Mesendoderm (in vitro differentiated cells): ENCODE data around the gene FAM13B.
"Not testable (repeated sequence)": the region's sequence is repeated elsewhere in the genome, so short reads cannot be mapped to it uniquely, and the experiment has no call there.

Experiments
- DNase-seq: peaks from one replicate; pipeline ENCODE4 v3.0.0; 2013
- H2AK5ac ChIP-seq: 2 replicates; pipeline ENCODE4 v1.6.1; 2013; ENCODE audit warnings: low read length, inconsistent platforms
- H2BK120ac ChIP-seq: 2 replicates; pipeline ENCODE4 v1.6.1; 2013; ENCODE audit warnings: low read depth, mild to moderate bottlenecking, low read length, moderate library complexity, mixed read lengths
- H2BK15ac ChIP-seq: replicated peaks from 2 replicates; pipeline ENCODE4 v1.6.1; 2013; ENCODE audit warnings: low read depth, mild to moderate bottlenecking, moderate library complexity
- H2BK5ac ChIP-seq: 2 replicates; pipeline ENCODE4 v1.6.1; 2013; ENCODE audit warnings: low read length, inconsistent platforms
- H3K18ac ChIP-seq: 2 replicates; pipeline ENCODE4 v1.6.1; 2013; ENCODE audit warnings: mild to moderate bottlenecking, low read length, mixed read lengths
- H3K23ac ChIP-seq: one replicate; pipeline ENCODE4 v1.6.1; 2013; ENCODE audit warnings: low read length
- H3K27ac ChIP-seq: 2 replicates; pipeline ENCODE4 v1.5.1; 2013; ENCODE audit warnings: low read depth, mild to moderate bottlenecking, inconsistent platforms, low read length, moderate library complexity
- H3K27me3 ChIP-seq: 2 replicates; pipeline ENCODE4 v1.6.1; 2013; ENCODE audit warnings: low read length, control low read depth, mild to moderate bottlenecking, inconsistent platforms; ENCODE audit not compliant: insufficient read depth, poor library complexity
- H3K36me3 ChIP-seq: 2 replicates; pipeline ENCODE4 v1.6.1; 2013; ENCODE audit warnings: low read length, inconsistent platforms; ENCODE audit not compliant: control insufficient read depth, insufficient read depth
- H3K4ac ChIP-seq: one replicate; pipeline ENCODE4 v1.6.1; 2013; ENCODE audit warnings: low read depth, mild to moderate bottlenecking, low read length, moderate library complexity
- H3K4me1 ChIP-seq: 2 replicates; pipeline ENCODE4 v1.6.1; 2013; ENCODE audit warnings: low read depth, low read length, inconsistent platforms; ENCODE audit not compliant: control insufficient read depth
- H3K4me2 ChIP-seq: 2 replicates; pipeline ENCODE4 v1.6.1; 2013; ENCODE audit warnings: low read length
- H3K4me3 ChIP-seq: 2 replicates; pipeline ENCODE4 v1.5.1; 2013; ENCODE audit warnings: mild to moderate bottlenecking, low read length
- H3K56ac ChIP-seq: one replicate; pipeline ENCODE4 v1.6.1; 2013; ENCODE audit warnings: low read length
- H3K79me1 ChIP-seq: 2 replicates; pipeline ENCODE4 v1.6.1; 2013; ENCODE audit warnings: low read length, inconsistent platforms
- H3K79me2 ChIP-seq: 2 replicates; pipeline ENCODE4 v1.6.1; 2013; ENCODE audit warnings: mild to moderate bottlenecking, low read length; ENCODE audit not compliant: control insufficient read depth, insufficient read depth
- H3K9ac ChIP-seq: 2 replicates; pipeline ENCODE4 v1.6.1; 2013; ENCODE audit warnings: low read length, inconsistent platforms
- H4K5ac ChIP-seq: one replicate; pipeline ENCODE4 v1.6.1; 2013; ENCODE audit warnings: low read length
- H4K8ac ChIP-seq: one replicate; pipeline ENCODE4 v1.6.1; 2013; ENCODE audit warnings: low read depth, mild to moderate bottlenecking, control low read depth, low read length, moderate library complexity
- WGBS: extraction: QIAGEN DNeasy Blood & Tissue Kit; methylation state at CpG from one replicate; pipeline ENCODE4 v1.1.7; 2013; ENCODE audit warnings: low lambda C conversion rate, missing lambda C conversion rate; ENCODE audit not compliant: insufficient coverage; ENCODE audit errors: extremely low coverage; 5-methylcytosine and 5-hydroxymethylcytosine counted together

The FAM13B gene

GRCh38 chr5:137989419-137989818, 43.5 kb downstream of the FAM13B start:
- H3K56ac ChIP-seq, result no peak overlapping the region
- DNase-seq, result no peak
- H3K9ac ChIP-seq, result no peak overlapping the region
- no peaks in the 10 kb centered on the region for H3K79me2 ChIP-seq
- WGBS, result no CpG with 5 or more reads among the region's 5 CpGs
- no peak overlapping the region for H2BK15ac ChIP-seq
- no peak overlapping the region for H3K4me2 ChIP-seq
- H3K79me1 ChIP-seq, result no peaks in the 10 kb centered on the region
- no peaks in the 10 kb centered on the region for H3K36me3 ChIP-seq
- no peak overlapping the region for H3K4me3 ChIP-seq
- H4K8ac ChIP-seq, result no peak overlapping the region
- no peak overlapping the region for H3K4ac ChIP-seq
- no peak overlapping the region for H2BK5ac ChIP-seq
- H2BK120ac ChIP-seq, result no peak overlapping the region
- no peak overlapping the region for H3K23ac ChIP-seq
- no peak overlapping the region for H4K5ac ChIP-seq
- H3K4me1 ChIP-seq, result no peaks in the 10 kb centered on the region
- no peaks in the 10 kb centered on the region for H3K27me3 ChIP-seq
- no peak overlapping the region for H3K27ac ChIP-seq
- H3K18ac ChIP-seq, result no peak overlapping the region
- no peak overlapping the region for H2AK5ac ChIP-seq

- no peak overlapping the region for H2AK5ac ChIP-seq
- no peaks in the 10 kb centered on the region for H3K27me3 ChIP-seq
- no peaks in the 10 kb centered on the region for H3K79me2 ChIP-seq
- no peak overlapping the region for H2BK15ac ChIP-seq
- no peak overlapping the region for H3K9ac ChIP-seq
- no peak overlapping the region for H4K5ac ChIP-seq
- H3K79me1 ChIP-seq, result no peaks in the 10 kb centered on the region
- no peak overlapping the region for H3K23ac ChIP-seq
- no peaks in the 10 kb centered on the region for H3K4me1 ChIP-seq
- no peak overlapping the region for H4K8ac ChIP-seq
- H2BK120ac ChIP-seq, result no peak overlapping the region
- H3K4me3 ChIP-seq, result no peak overlapping the region
- no peak overlapping the region for H3K56ac ChIP-seq
- H3K18ac ChIP-seq, result no peak overlapping the region
- H2BK5ac ChIP-seq, result no peak overlapping the region
- H3K4me2 ChIP-seq, result no peak overlapping the region
- H3K36me3 ChIP-seq, result peaks cover 1% of the 10 kb centered on the region
- H3K27ac ChIP-seq, result no peak overlapping the region
- DNase-seq, result no peak
- no peak overlapping the region for H3K4ac ChIP-seq
- 100% methylated on average over 2 of the region's 3 CpGs for WGBS
Observed at GRCh38 chr5:137975208-137975607, 57.7 kb downstream of the FAM13B start.

- H3K4me3 ChIP-seq, H2BK5ac ChIP-seq, H3K79me1 ChIP-seq, H3K9ac ChIP-seq, H2AK5ac ChIP-seq, H3K27me3 ChIP-seq, H2BK15ac ChIP-seq, H3K4me1 ChIP-seq, H4K5ac ChIP-seq, H3K27ac ChIP-seq, H2BK120ac ChIP-seq, H3K18ac ChIP-seq, H3K4ac ChIP-seq, H3K79me2 ChIP-seq, H4K8ac ChIP-seq, H3K36me3 ChIP-seq, DNase-seq, H3K4me2 ChIP-seq, H3K56ac ChIP-seq, H3K23ac ChIP-seq: not testable (repeated sequence)
- WGBS, result no CpG with 5 or more reads among the region's 4 CpGs
Observed at GRCh38 chr5:137970384-137970783, 62.5 kb downstream of the FAM13B start.

- H3K9ac ChIP-seq, result no peak overlapping the region
- no CpG with 5 or more reads among the region's 3 CpGs for WGBS
- H3K4me1 ChIP-seq, result no peaks in the 10 kb centered on the region
- H3K56ac ChIP-seq, result no peak overlapping the region
- no peak overlapping the region for H2BK5ac ChIP-seq
- no peak overlapping the region for H4K8ac ChIP-seq
- DNase-seq, result no peak
- no peak overlapping the region for H4K5ac ChIP-seq
- no peaks in the 10 kb centered on the region for H3K27me3 ChIP-seq
- no peak overlapping the region for H3K18ac ChIP-seq
- H3K79me1 ChIP-seq, result no peaks in the 10 kb centered on the region
- H2AK5ac ChIP-seq, result no peak overlapping the region
- no peak overlapping the region for H3K4ac ChIP-seq
- no peaks in the 10 kb centered on the region for H3K36me3 ChIP-seq
- H3K4me2 ChIP-seq, result no peak overlapping the region
- no peak overlapping the region for H3K4me3 ChIP-seq
- no peak overlapping the region for H2BK15ac ChIP-seq
- no peaks in the 10 kb centered on the region for H3K79me2 ChIP-seq
- H3K23ac ChIP-seq, result no peak overlapping the region
- no peak overlapping the region for H3K27ac ChIP-seq
- H2BK120ac ChIP-seq, result no peak overlapping the region
Observed at GRCh38 chr5:137960819-137961218, 72.1 kb downstream of the FAM13B start.

GRCh38 chr5:137960141-137960540, 72.7 kb downstream of the FAM13B start:
- no peak overlapping the region for H2BK5ac ChIP-seq
- no peak overlapping the region for H4K5ac ChIP-seq
- H3K4me1 ChIP-seq, result no peaks in the 10 kb centered on the region
- no CpG with 5 or more reads among the region's 2 CpGs for WGBS
- no peak overlapping the region for H3K9ac ChIP-seq
- H3K27me3 ChIP-seq, result no peaks in the 10 kb centered on the region
- H3K4me2 ChIP-seq, result no peak overlapping the region
- H3K56ac ChIP-seq, result no peak overlapping the region
- no peak for DNase-seq
- no peaks in the 10 kb centered on the region for H3K36me3 ChIP-seq
- no peak overlapping the region for H3K4me3 ChIP-seq
- no peaks in the 10 kb centered on the region for H3K79me1 ChIP-seq
- no peak overlapping the region for H3K18ac ChIP-seq
- no peak overlapping the region for H2AK5ac ChIP-seq
- no peak overlapping the region for H4K8ac ChIP-seq
- H3K79me2 ChIP-seq, result no peaks in the 10 kb centered on the region
- H2BK15ac ChIP-seq, result no peak overlapping the region
- H3K27ac ChIP-seq, result no peak overlapping the region
- H3K4ac ChIP-seq, result no peak overlapping the region
- no peak overlapping the region for H3K23ac ChIP-seq
- H2BK120ac ChIP-seq, result no peak overlapping the region

- H2BK120ac ChIP-seq, result no peak overlapping the region
- no peak for DNase-seq
- H4K5ac ChIP-seq, result no peak overlapping the region
- no peak overlapping the region for H3K27ac ChIP-seq
- H2AK5ac ChIP-seq, result no peak overlapping the region
- H3K79me2 ChIP-seq, result no peaks in the 10 kb centered on the region
- no peaks in the 10 kb centered on the region for H3K4me1 ChIP-seq
- no peak overlapping the region for H2BK15ac ChIP-seq
- H3K4ac ChIP-seq, result no peak overlapping the region
- no peak overlapping the region for H3K23ac ChIP-seq
- no peaks in the 10 kb centered on the region for H3K79me1 ChIP-seq
- H3K56ac ChIP-seq, result no peak overlapping the region
- H2BK5ac ChIP-seq, result no peak overlapping the region
- no peak overlapping the region for H4K8ac ChIP-seq
- no CpG with 5 or more reads among the region's 4 CpGs for WGBS
- H3K27me3 ChIP-seq, result no peaks in the 10 kb centered on the region
- no peak overlapping the region for H3K18ac ChIP-seq
- H3K36me3 ChIP-seq, result no peaks in the 10 kb centered on the region
- H3K9ac ChIP-seq, result no peak overlapping the region
- H3K4me2 ChIP-seq, result no peak overlapping the region
- no peak overlapping the region for H3K4me3 ChIP-seq
Observed at GRCh38 chr5:137959488-137959887, 73.4 kb downstream of the FAM13B start.
